ENCODE results near the gene EYS. TPM values are rescaled to one million over a fixed set of nuclear protein-coding genes. Genes with fewer than 3 reads are reported as not detected.

Gene EYS
- total RNA-seq, 4 donors from 2014 or later: under 0.01 TPM; not detected in 3

- H3K27ac ChIP-seq (replicated peaks in 1 of 4): no peak overlapping the region
- H3K27me3 ChIP-seq: no peaks in the 10 kb centered on the region
- 92% methylated on average over 5 of the region's 5 CpGs for WGBS
- no peak overlapping the region for H3K4me3 ChIP-seq
- no peak for DNase-seq (ENCODE audit: extremely low spot score)
- TF ChIP-seq EP300 (IDR thresholded peaks at IDR 0.05): no peak
- no peak for TF ChIP-seq POLR2A (IDR thresholded peaks at IDR 0.05; ENCODE audit: low read depth)
- no peak for TF ChIP-seq CTCF (IDR thresholded peaks at IDR 0.05)
- no peak for TF ChIP-seq POLR2AphosphoS5 (IDR thresholded peaks at IDR 0.05)
- intact Hi-C loops (cut with DNase I): no loop called here
- H3K9me3 ChIP-seq: no peaks in the 10 kb centered on the region
- no peaks in the 10 kb centered on the region for H3K36me3 ChIP-seq
- H3K4me1 ChIP-seq: no peaks in the 10 kb centered on the region
These were observed 1436.9 kb downstream of the EYS start for GRCh38 chr6:64270083-64270482.

GRCh38 chr6:64266351-64266821 is 1440.6 kb downstream of the EYS start:
- WGBS: 66% methylated on average over 2 of the region's 2 CpGs
- no peak overlapping the region for H3K27ac ChIP-seq (replicated peaks in 1 of 4)
- TF ChIP-seq CTCF (IDR thresholded peaks at IDR 0.05) (no peak), POLR2A (IDR thresholded peaks at IDR 0.05; ENCODE audit: low read depth) (no peak), POLR2AphosphoS5 (IDR thresholded peaks at IDR 0.05) (no peak), EP300 (IDR thresholded peaks at IDR 0.05) (no peak)
- no peaks in the 10 kb centered on the region for H3K9me3 ChIP-seq
- no peaks in the 10 kb centered on the region for H3K27me3 ChIP-seq
- DNase-seq (ENCODE audit: extremely low spot score): no peak
- H3K36me3 ChIP-seq: no peaks in the 10 kb centered on the region
- no peaks in the 10 kb centered on the region for H3K4me1 ChIP-seq
- intact Hi-C loops (cut with DNase I): no loop called here
- H3K4me3 ChIP-seq: no peak overlapping the region

DNA sequence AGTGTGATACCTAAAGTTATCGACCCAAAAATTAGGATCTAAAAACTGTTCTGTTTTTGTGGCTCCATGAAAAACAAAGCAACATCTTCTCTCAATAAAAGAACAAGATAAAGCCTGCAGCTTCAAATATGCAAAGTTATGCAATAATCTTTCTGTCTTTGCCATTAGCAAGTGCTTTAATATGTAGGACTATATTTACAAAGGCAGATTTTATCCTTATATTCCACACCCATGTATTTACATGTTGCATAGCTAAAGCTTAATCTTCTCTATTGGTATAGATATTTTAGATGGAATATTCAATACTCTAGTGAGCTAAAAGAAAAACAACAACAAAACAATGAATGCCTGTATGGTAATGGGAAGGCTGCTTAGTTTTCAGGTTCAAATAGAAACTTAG is 1443.2 kb downstream of the EYS start:
- TF ChIP-seq EP300 (IDR thresholded peaks at IDR 0.05) (no peak), POLR2AphosphoS5 (IDR thresholded peaks at IDR 0.05) (no peak), CTCF (IDR thresholded peaks at IDR 0.05) (no peak), POLR2A (IDR thresholded peaks at IDR 0.05; ENCODE audit: low read depth) (no peak)

GRCh38 chr6:64259372-64259771 is 1447.7 kb downstream of the EYS start:
- no peak overlapping the region for H3K27ac ChIP-seq (replicated peaks in 1 of 4)
- no peaks in the 10 kb centered on the region for H3K27me3 ChIP-seq
- TF ChIP-seq POLR2A (IDR thresholded peaks at IDR 0.05; ENCODE audit: low read depth) (no peak), CTCF (IDR thresholded peaks at IDR 0.05) (no peak), EP300 (IDR thresholded peaks at IDR 0.05) (no peak), POLR2AphosphoS5 (IDR thresholded peaks at IDR 0.05) (no peak)
- no peak overlapping the region for H3K4me3 ChIP-seq
- 78% methylated on average over 4 of the region's 4 CpGs for WGBS
- DNase-seq (ENCODE audit: extremely low spot score): no peak
- no peaks in the 10 kb centered on the region for H3K36me3 ChIP-seq
- intact Hi-C loops (cut with DNase I): no loop called here
- no peaks in the 10 kb centered on the region for H3K4me1 ChIP-seq
- H3K9me3 ChIP-seq: no peaks in the 10 kb centered on the region

More for the DNA sequence above, 1443.2 kb downstream of the EYS start:
- Histone ChIP-seq H3K27me3 (no peaks in the 10 kb centered on the region), H3K27ac (replicated peaks in 1 of 4) (no peak overlapping the region), H3K4me3 (no peak overlapping the region), H3K4me1 (no peaks in the 10 kb centered on the region), H3K36me3 (no peaks in the 10 kb centered on the region), H3K9me3 (no peaks in the 10 kb centered on the region)
- DNase-seq (ENCODE audit: extremely low spot score): no peak
- WGBS: 92% methylated on average over 1 of the region's 1 CpG
- intact Hi-C loops (cut with DNase I): no loop called here

DNA sequence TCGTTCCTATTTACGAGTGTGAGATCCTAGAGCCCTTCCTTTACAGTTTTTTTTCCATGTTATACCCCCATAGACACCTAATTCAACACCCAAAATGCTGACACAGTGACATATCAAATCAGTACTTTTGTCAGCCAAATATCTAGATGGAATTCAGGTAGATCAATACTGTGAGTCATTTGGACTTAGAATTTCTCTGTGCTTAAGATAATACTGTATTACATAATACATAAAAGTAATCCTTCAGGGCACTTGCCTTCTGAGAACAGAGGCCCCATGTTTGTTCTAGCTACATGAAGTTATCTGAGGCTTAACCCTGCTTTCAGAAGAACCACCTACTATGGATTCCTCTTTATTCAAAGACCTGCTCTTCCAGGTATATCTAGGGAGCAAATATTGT is 1448.3 kb downstream of the EYS start:
- Histone ChIP-seq H3K9me3 (no peaks in the 10 kb centered on the region), H3K36me3 (no peaks in the 10 kb centered on the region), H3K27ac (replicated peaks in 1 of 4) (no peak overlapping the region), H3K27me3 (no peaks in the 10 kb centered on the region), H3K4me3 (no peak overlapping the region), H3K4me1 (no peaks in the 10 kb centered on the region)
- no peak for TF ChIP-seq CTCF (IDR thresholded peaks at IDR 0.05)
- no peak for TF ChIP-seq EP300 (IDR thresholded peaks at IDR 0.05)
- TF ChIP-seq POLR2AphosphoS5 (IDR thresholded peaks at IDR 0.05): no peak
- TF ChIP-seq POLR2A (IDR thresholded peaks at IDR 0.05; ENCODE audit: low read depth): no peak
- WGBS: 95% methylated on average over 2 of the region's 2 CpGs
- intact Hi-C loops (cut with DNase I): no loop called here
- no peak for DNase-seq (ENCODE audit: extremely low spot score)
